ENCODE data around the gene VPS51. TPM values are rescaled to one million over a fixed set of nuclear protein-coding genes. Genes with fewer than 3 reads are reported as not detected.

VPS51 gene
- total and polyA plus RNA-seq, 2 of the 13 experiments (the other 11 are each of a cell fraction or from before 2014, with no cell fraction given): 76.3 to 90.6 TPM

- TF ChIP-seq KLF15 (CRISPR knock-in tag; IDR thresholded peaks at IDR 0.05; ENCODE audit: borderline replicate concordance) (0 out of 2 replicates have a peak, but pooled peaks have one; percentile 54), FOXP4 (CRISPR knock-in tag; IDR thresholded peaks at IDR 0.05) (0 out of 2 replicates have a peak, but pooled peaks have one; percentile 24), ESRRA (CRISPR knock-in tag; IDR thresholded peaks at IDR 0.05; ENCODE audit: low read depth) (peak; percentile 78), HINFP (CRISPR knock-in tag; IDR thresholded peaks at IDR 0.05; ENCODE audit: low read depth) (0 out of 2 replicates have a peak, but pooled peaks have one; percentile 48), KDM5B (CRISPR knock-in tag; IDR thresholded peaks at IDR 0.05; ENCODE audit: borderline replicate concordance) (peak; percentile 65; the same call in 1 of the 2 replicates), POLR2AphosphoS5 (IDR thresholded peaks at IDR 0.05; ENCODE audit: low read depth, low read length) (peak; percentile 58; the same call in 1 of the 2 replicates), HDAC2 (CRISPR knock-in tag; IDR thresholded peaks at IDR 0.05) (peak; percentile 43; the same call in 1 of the 2 replicates), ZIK1 (CRISPR knock-in tag; IDR thresholded peaks at IDR 0.05; ENCODE audit: borderline replicate concordance, low read depth) (peak; percentile 29; the same call in 1 of the 2 replicates), SP4 (CRISPR knock-in tag; IDR thresholded peaks at IDR 0.05) (peak; percentile 60; the same call in 1 of the 2 replicates), ZNF563 (CRISPR knock-in tag; IDR thresholded peaks at IDR 0.05) (0 out of 2 replicates have a peak, but pooled peaks have one; percentile 4), MYPOP (CRISPR knock-in tag; IDR thresholded peaks at IDR 0.05) (no peak), SKI (IDR thresholded peaks at IDR 0.05; ENCODE audit: partially characterized antibody) (no peak), CREB1 (IDR thresholded peaks at IDR 0.05) (no peak), CREB1 (CRISPR knock-in tag; IDR thresholded peaks at IDR 0.05) (0 out of 2 replicates have a peak, but pooled peaks have one; percentile 23), ZBTB20 (CRISPR knock-in tag; IDR thresholded peaks at IDR 0.05; ENCODE audit: borderline replicate concordance, low read depth) (peak; percentile 99), DNMT3B (CRISPR knock-in tag; conservative IDR thresholded peaks at IDR 0.05) (no peak), ARID4A (CRISPR knock-in tag; IDR thresholded peaks at IDR 0.05; ENCODE audit: borderline replicate concordance) (peak; percentile 60; the same call in 1 of the 2 replicates), PATZ1 (CRISPR knock-in tag; IDR thresholded peaks at IDR 0.05) (peak; percentile 78)
Measured at GRCh38 chr11:65058419-65059054, 37.5 kb upstream of the VPS51 start, which contains the start of gene NAALADL1 (continued).
